ENCODE results near the gene PLXNB2. TPM values are rescaled to one million over a fixed set of nuclear protein-coding genes. Genes with fewer than 3 reads are reported as not detected.

The PLXNB2 gene
- total RNA-seq, 3 donors from 2014 or later (not counting 1 experiment from before 2014, with no cell fraction given) = 6.0 to 34.7 (median 18.9) TPM

DNA sequence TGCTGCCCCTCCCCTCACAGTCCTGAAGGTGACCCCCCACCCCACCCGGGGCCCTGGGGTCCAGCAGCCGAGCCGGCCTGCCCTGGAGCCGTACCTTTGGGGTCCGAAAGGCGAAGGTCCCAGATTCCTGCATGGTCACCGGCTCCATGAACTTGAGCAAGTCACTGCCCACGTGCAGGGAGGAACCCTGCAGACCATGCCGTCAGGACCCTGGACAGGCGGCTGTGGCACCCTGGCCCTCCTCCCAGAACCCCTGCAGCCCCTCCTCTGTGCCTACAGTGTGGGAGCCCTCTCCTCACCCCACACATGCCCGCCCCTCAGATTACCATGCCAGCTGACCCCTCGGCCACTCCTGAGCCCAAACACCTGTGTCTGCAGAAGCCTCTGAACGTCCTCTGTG lies 23.0 kb downstream of the PLXNB2 start:
- H3K4me3 Mint-ChIP-seq = no peak overlapping the region
- no peaks in the 10 kb centered on the region for H3K9me3 Mint-ChIP-seq
- H3K36me3 Mint-ChIP-seq = no peaks in the 10 kb centered on the region
- Histone ChIP-seq H3K9me3 (ENCODE audit: control insufficient read depth, insufficient read depth, low read length) (no peaks in the 10 kb centered on the region), H3K4me1 (ENCODE audit: control insufficient read depth, insufficient read depth, low read length) (no peaks in the 10 kb centered on the region), H3K27ac (ENCODE audit: low read length) (no peak overlapping the region), H3K36me3 (ENCODE audit: control insufficient read depth, insufficient read depth, low read length) (no peaks in the 10 kb centered on the region), H3K4me3 (ENCODE audit: low read length) (no peak overlapping the region), H3K27me3 (ENCODE audit: control insufficient read depth, insufficient read depth, low read length) (no peaks in the 10 kb centered on the region)
- TF ChIP-seq, protein P1, sequence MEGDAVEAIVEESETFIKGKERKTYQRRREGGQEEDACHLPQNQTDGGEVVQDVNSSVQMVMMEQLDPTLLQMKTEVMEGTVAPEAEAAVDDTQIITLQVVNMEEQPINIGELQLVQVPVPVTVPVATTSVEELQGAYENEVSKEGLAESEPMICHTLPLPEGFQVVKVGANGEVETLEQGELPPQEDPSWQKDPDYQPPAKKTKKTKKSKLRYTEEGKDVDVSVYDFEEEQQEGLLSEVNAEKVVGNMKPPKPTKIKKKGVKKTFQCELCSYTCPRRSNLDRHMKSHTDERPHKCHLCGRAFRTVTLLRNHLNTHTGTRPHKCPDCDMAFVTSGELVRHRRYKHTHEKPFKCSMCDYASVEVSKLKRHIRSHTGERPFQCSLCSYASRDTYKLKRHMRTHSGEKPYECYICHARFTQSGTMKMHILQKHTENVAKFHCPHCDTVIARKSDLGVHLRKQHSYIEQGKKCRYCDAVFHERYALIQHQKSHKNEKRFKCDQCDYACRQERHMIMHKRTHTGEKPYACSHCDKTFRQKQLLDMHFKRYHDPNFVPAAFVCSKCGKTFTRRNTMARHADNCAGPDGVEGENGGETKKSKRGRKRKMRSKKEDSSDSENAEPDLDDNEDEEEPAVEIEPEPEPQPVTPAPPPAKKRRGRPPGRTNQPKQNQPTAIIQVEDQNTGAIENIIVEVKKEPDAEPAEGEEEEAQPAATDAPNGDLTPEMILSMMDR (IDR thresholded peaks at IDR 0.05) = no peak
- H3K27me3 Mint-ChIP-seq (ENCODE audit: low read depth in 2 of 2) = no peaks in the 10 kb centered on the region
- ATAC-seq (no peak), DNase-seq (no peak)
- WGBS (ENCODE audit: insufficient coverage) = 90% methylated on average over 13 of the region's 13 CpGs
- no peaks in the 10 kb centered on the region for H3K4me1 Mint-ChIP-seq
- intact Hi-C loops (cut with micrococcal nuclease) = no loop called here
- H3K27ac Mint-ChIP-seq = no peak overlapping the region

- no peaks in the 10 kb centered on the region for H3K36me3 ChIP-seq (ENCODE audit: control insufficient read depth, insufficient read depth, low read length)
- 93% methylated on average over 29 of the region's 30 CpGs for WGBS (ENCODE audit: insufficient coverage)
- H3K4me3 ChIP-seq (ENCODE audit: low read length) = no peak overlapping the region
- no peak overlapping the region for H3K27ac ChIP-seq (ENCODE audit: low read length)
- no peaks in the 10 kb centered on the region for H3K4me1 Mint-ChIP-seq
- H3K36me3 Mint-ChIP-seq = no peaks in the 10 kb centered on the region
- H3K27me3 Mint-ChIP-seq (ENCODE audit: low read depth in 2 of 2) = no peaks in the 10 kb centered on the region
- no peak overlapping the region for H3K27ac Mint-ChIP-seq
- no peaks in the 10 kb centered on the region for H3K27me3 ChIP-seq (ENCODE audit: control insufficient read depth, insufficient read depth, low read length)
- DNase-seq = no peak
- no peaks in the 10 kb centered on the region for H3K9me3 ChIP-seq (ENCODE audit: control insufficient read depth, insufficient read depth, low read length)
- H3K4me1 ChIP-seq (ENCODE audit: control insufficient read depth, insufficient read depth, low read length) = no peaks in the 10 kb centered on the region
- H3K4me3 Mint-ChIP-seq = no peak overlapping the region
- no peaks in the 10 kb centered on the region for H3K9me3 Mint-ChIP-seq
- no peak for ATAC-seq
- TF ChIP-seq, protein P1 (IDR thresholded peaks at IDR 0.05) = no peak
- intact Hi-C loops (cut with micrococcal nuclease) = no loop called here
Observed at GRCh38 chr22:50283821-50284220, 23.6 kb downstream of the PLXNB2 start.

GRCh38 chr22:50282361-50283155 lies 24.9 kb downstream of the PLXNB2 start:
- no peaks in the 10 kb centered on the region for H3K36me3 Mint-ChIP-seq
- H3K27me3 Mint-ChIP-seq (ENCODE audit: low read depth in 2 of 2) = no peaks in the 10 kb centered on the region
- Histone ChIP-seq H3K27ac (ENCODE audit: low read length) (no peak overlapping the region), H3K27me3 (ENCODE audit: control insufficient read depth, insufficient read depth, low read length) (no peaks in the 10 kb centered on the region), H3K4me3 (ENCODE audit: low read length) (no peak overlapping the region), H3K36me3 (ENCODE audit: control insufficient read depth, insufficient read depth, low read length) (no peaks in the 10 kb centered on the region), H3K9me3 (ENCODE audit: control insufficient read depth, insufficient read depth, low read length) (no peaks in the 10 kb centered on the region), H3K4me1 (ENCODE audit: control insufficient read depth, insufficient read depth, low read length) (no peaks in the 10 kb centered on the region)
- WGBS (ENCODE audit: insufficient coverage) = 88% methylated on average over 45 of the region's 45 CpGs
- TF ChIP-seq, protein P1 (IDR thresholded peaks at IDR 0.05) = no peak
- no peaks in the 10 kb centered on the region for H3K4me1 Mint-ChIP-seq
- H3K4me3 Mint-ChIP-seq = no peak overlapping the region
- intact Hi-C loops (cut with micrococcal nuclease) = no loop called here
- no peaks in the 10 kb centered on the region for H3K9me3 Mint-ChIP-seq
- ATAC-seq (no peak), DNase-seq (no peak)
- H3K27ac Mint-ChIP-seq = no peak overlapping the region

- no peak for DNase-seq
- Histone ChIP-seq H3K9me3 (ENCODE audit: control insufficient read depth, insufficient read depth, low read length) (no peaks in the 10 kb centered on the region), H3K4me1 (ENCODE audit: control insufficient read depth, insufficient read depth, low read length) (no peaks in the 10 kb centered on the region), H3K36me3 (ENCODE audit: control insufficient read depth, insufficient read depth, low read length) (no peaks in the 10 kb centered on the region), H3K4me3 (ENCODE audit: low read length) (no peak overlapping the region), H3K27me3 (ENCODE audit: control insufficient read depth, insufficient read depth, low read length) (no peaks in the 10 kb centered on the region), H3K27ac (ENCODE audit: low read length) (no peak overlapping the region)
- no peaks in the 10 kb centered on the region for H3K4me1 Mint-ChIP-seq
- H3K4me3 Mint-ChIP-seq = no peak overlapping the region
- H3K27me3 Mint-ChIP-seq (ENCODE audit: low read depth in 2 of 2) = no peaks in the 10 kb centered on the region
- intact Hi-C loops (cut with micrococcal nuclease) = no loop called here
- TF ChIP-seq, protein P1 (IDR thresholded peaks at IDR 0.05) = no peak
- no peaks in the 10 kb centered on the region for H3K9me3 Mint-ChIP-seq
- H3K27ac Mint-ChIP-seq = no peak overlapping the region
- no peak for ATAC-seq
- 92% methylated on average over 25 of the region's 25 CpGs for WGBS (ENCODE audit: insufficient coverage)
- no peaks in the 10 kb centered on the region for H3K36me3 Mint-ChIP-seq
Observed at GRCh38 chr22:50281957-50282356, 25.5 kb downstream of the PLXNB2 start.

All from natural killer cell (primary cell).